HG03378 (cell line): ENCODE results near the gene MKKS.
"Not testable (repeated sequence)": the region's sequence is repeated elsewhere in the genome, so short reads cannot be mapped to it uniquely, and the experiment has no call there.

Experiments
- ATAC-seq: cut with Tn5 transposase; IDR thresholded peaks from one replicate; pipeline ENCODE4 v1.9.1; 2021; ENCODE audit warnings: mild to moderate bottlenecking, moderate library complexity; ENCODE audit not compliant: unreplicated experiment

The MKKS gene

DNA sequence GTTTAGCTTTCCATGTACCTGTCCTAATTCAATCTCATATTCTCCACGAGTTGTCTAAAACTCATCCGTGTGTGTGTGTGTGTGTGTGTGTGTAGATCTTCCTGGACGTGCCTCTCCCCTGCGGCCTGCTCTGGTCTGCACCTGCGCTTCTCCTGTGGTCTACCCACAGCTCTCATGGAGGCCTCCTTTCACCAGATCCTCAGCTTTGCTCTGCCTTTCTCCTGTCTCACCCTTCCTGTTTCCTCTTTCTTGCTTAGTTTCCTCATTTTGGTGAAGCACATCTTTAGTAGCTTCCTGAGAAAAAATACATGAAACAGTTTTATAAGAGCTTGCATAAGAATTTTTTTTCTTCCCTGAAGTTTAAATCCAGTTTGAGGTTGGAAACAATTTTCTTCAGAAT lies 19.2 kb upstream of the MKKS start:
- peak; percentile 92 for ATAC-seq

DNA sequence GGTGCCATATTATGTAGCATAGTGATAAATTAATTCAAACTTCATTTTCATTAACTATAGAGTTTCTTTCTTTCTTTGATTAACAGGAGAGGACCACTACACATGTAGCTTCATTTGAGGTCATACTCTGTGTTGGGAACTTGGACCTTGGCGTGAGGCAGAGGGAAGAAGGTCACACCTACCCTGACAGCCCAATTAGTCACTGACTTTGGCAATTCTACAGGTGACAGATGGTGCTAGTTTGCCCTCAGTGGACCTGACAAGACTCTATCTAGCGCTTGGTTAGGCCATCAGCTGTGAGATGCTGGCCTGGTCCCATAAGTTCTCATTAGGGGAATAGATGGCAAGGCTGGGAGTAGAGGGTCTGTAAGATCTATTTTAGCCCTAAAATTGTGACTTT lies 15.2 kb upstream of the MKKS start:
- no peak for ATAC-seq

DNA sequence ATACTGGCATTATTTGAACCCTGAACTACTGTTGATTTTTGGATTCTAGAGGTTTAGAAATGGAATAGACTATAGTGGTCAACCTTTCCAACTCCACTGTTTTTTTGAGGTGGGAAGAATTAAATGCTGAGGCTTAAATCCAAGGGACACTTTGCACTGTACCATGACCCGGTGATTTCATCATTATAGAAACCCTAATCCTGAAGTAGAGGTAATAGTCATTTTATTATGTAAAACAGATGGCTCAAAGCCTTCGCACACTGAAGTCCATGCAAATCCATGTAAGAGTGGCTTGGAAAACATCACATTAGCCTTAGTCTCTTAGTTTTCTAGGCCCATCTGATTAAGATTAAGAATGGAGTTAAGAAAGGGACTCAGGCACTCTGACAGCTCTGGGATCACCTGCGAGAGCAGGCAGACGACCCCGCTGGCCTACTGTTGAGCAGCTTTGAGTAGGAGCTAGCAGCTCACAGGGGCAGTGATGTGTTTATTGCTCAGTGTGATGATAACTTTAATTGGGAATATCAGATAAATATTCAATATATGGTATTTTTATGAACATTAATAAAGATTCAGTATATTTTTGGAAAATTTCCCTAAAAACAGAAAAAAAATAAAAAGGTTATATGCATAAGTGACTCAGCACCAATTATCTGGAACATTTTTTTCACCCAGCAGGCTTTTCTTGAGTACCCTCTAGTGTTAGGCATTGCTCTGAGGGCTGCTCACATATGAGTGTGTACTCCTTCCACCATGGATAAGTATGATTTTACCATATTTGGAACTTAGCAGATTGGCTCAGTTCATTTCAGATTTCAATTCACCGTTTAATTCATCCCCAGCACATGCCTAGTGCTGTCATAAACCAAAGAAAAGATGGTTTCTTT lies 14.5 kb upstream of the MKKS start:
- ATAC-seq, result no peak

GRCh38 chr20:10447028-10447427 lies 13.0 kb upstream of the MKKS start:
- peak; percentile 99 for ATAC-seq

DNA sequence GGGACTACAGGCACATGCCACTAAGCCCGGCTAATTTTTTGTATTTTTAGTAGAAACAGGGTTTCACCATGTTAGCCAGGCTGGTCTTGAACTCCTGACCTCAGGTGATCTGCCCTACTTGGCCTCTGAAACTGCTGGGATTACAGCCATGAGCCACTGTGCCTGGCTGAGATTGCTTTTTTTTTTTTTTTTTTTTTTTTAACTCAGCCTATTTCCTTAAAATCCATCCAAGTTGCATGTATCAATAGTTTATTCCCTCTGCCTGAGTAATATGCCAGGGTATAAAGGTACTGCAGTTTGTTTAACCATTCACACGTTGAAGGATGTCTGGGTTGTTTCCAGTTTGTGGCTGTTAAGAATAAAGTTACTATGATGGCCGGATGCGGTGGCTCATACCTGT lies 11.7 kb upstream of the MKKS start:
- no peak for ATAC-seq

- ATAC-seq, result no peak
Measured at GRCh38 chr20:10443936-10444335, 9.9 kb upstream of the MKKS start.

GRCh38 chr20:10438217-10438616 lies 4.2 kb upstream of the MKKS start:
- no peak for ATAC-seq

- no peak for ATAC-seq
Measured at GRCh38 chr20:10436053-10436699, 2.2 kb upstream of the MKKS start.

DNA sequence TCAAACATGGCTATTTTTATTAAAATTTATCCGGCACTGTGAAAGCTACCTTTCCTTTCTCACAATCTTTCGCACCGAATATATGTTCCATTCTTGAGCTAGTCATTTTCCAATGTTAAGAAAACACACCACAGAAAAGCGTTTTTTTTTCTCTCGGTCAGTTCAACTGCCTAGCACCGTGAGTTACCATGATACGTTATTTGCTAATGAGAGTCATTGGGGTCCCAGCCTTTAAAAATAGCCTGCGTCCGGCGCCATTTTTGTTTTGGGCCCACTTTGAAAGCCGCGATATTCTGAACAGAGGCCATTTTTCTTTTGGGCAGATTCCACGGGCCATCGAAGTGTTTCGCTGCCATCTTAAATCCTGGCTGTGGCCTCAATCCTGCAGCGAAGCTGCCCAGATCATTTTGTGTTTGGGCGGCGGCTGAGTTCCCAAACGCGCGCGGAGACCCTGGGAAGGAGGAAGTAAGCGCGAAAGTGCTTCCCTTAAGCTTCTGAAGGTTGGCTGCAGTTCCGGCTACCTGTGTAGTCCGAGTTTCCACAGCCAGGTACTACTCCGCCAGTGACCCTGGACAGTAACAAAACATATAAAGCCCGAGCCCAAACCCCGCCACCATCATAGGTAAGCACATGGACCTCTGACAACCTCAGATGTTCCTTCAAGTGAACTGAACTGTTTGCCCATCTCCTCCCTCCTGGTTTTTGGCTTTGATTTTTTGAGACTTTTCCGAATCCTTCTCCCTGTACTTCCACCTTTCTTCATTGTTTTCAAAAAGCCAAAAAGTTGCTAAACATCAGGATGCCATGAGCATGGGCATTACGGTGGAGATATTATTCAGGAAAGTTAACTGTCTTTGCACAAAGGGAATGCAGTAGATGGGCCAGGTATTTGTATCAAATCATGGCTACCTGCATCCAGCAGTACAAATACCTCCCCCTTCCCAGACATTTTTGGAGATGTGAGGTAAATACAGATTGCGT lies 1.1 kb upstream of the MKKS start, which contains the start of gene SLX4IP:
TSS of gene SLX4IP (plus strand) at position 474 of the 981 bp plus-strand sequence. CDS start 22,900 bp downstream, outside the sequence.
- ATAC-seq, result peak; percentile 58

DNA sequence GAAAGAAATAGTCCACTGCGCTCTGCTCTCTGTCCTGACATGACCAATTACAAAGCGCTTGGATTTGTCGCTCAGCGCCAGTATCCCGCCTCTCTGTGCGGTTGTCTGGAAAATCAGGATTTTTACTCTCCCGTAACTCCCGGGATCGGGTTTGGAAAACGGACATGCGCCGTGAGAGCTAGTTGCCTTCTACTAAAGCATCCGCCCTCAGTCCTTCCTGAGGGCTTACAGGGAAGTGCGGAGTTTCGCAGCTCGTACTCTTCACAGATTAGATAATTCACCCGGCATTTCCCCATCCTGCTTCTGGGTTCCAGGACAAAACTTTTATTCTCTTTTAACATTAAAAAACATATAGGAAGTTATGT lies 427 bp upstream of the MKKS start:
- peak; percentile 39 for ATAC-seq

DNA sequence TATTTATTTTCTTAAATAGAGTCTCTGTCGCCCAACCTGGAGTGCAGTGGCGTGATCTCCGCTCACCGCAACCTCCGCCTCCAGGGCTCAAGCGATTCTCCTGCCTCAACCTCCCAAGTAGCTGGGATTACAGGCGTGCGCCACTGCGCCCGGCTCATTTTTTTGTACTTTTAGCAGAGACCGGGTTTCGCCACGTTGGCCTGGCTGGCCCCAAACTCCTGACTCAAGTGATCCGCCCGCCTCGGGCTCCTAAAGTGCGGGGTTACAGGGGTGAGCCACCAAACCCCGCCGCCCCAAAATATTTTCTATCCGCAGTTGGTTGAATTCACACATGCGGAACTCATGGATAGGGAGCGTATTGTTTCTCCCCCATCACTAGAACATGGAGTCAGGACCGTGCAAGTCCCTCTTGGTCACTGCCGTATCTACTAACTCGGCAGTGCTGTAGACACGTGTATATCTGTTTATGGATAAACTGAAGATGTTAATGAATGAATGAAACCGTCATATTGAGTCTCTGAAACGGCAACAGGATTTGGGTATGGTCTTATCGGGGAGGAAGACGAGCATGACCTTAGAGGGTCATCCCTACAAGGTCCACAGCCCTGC lies 904 bp downstream of the MKKS start:
- no peak for ATAC-seq

DNA sequence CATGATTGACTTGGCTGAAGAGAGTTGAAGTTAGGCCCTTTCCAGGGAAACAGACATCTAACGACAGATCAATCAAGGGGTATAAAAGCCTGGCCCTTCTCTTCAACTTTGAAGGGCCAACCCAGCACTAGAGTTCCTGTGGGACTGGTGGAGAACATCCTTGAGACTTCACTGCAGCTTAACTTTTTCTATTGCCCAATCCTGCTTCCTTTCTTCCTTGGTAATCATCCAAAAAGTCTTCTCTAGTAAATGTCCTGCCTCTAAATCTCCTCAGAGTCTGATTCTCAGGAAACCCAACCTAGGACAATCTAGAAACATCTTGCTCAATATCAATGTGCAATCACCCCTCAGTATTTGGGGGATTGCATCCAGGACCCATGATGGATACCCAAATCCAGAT lies 1.9 kb downstream of the MKKS start:
- ATAC-seq, result no peak

DNA sequence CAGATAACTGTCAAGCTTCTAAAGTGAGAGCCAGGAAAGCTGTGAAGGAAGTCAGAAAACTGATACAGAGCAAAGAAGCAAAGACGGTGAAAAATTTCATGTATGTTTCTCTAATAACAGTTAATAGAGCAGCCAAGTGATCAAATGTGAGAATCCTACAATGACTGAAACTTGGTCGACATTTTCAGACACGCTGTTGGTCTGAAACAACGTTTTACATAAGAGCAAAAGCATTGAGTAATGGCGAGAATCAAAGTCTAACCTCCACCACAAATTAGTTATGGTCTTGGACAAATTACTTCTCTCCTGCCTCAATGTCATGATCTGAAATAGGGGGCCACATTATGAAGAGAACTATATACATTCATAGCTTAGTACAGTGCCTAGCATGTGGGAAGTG lies 3.3 kb downstream of the MKKS start:
- ATAC-seq, result no peak

DNA sequence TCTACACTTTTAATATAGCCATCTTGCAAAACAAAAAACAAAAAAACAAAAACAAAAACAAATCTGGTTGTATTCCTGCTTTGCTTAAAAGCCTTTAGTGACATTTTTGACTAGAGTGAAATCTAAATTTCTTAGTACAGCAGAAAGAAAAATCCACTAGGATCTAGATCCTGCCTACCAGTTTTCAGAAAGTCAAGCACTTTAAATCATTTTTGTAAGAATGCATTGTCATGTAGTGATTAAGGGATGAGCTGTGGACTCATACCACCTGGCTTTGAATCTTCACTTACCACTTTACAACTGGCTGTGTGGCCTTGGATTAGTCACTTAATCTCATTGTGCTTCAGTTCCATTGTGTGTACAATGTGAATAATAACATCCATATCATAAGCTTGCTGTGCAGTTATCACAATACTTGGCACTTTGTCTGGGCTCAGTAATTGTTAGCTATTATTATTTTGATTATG lies 4.0 kb downstream of the MKKS start:
- ATAC-seq, result no peak

DNA sequence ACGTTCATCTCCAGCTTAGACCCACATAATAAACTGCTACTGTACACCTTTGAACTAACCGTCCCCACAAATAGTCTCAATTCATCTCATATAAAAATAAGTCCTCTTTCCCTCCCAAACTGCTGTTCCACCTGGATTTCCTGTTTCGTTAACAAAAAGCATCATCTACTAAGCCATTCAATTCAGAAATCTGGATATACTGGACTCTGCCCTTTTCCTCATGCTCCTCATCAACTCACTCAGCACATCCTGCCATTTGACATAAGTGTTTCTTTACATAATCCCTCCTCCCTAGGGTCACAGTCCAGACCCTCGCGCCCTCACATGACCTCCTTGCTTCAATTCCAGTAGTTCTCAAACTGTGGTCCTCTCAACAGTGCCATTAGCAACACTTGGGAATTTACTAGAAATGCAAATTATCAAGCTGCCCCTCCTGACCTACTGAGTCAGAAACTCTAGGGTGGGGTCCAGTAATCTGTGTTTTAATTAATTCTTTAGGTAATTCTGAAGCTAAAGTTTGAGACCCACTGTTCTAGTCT lies 4.5 kb downstream of the MKKS start:
- no peak for ATAC-seq

DNA sequence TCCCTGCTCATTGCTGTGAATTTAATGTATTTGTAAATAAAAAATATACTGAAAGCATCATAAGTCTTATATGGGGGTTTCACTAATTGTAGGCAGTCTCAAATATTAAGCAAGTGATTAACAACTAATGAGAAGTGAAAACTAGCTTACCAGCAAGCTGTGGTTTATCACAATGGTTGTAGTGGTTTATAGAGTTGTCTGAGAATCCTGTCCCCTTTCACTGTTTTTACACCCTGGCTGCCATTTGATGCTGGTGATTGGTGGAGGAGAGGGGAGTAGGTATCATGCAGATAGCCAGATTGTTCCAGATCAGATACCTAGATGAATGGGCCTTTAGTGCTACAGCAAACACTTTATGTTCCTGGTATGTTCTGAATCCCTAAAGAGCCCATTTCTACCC lies 6.0 kb downstream of the MKKS start:
- ATAC-seq, result no peak

GRCh38 chr20:10427060-10427692 lies 6.8 kb downstream of the MKKS start:
- no peak for ATAC-seq

DNA sequence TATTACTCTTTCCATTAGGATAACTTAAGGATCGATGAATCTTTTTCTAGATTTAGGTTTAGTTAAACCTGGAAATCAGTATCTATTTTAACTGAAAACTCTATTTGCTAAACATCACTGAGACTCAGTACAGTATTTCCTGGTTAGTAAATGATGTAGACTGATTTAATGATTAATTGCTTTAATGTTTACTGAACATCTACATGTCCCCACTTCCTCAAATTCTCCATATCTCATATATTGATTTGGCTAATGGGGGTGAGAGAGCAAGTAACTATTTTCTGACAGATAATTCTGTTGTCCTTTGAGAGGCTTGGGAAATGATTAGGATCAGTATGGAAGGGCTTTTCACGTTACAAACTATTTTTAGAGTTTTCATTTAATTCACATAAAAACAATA lies 10.3 kb downstream of the MKKS start:
- peak; percentile 89 for ATAC-seq

DNA sequence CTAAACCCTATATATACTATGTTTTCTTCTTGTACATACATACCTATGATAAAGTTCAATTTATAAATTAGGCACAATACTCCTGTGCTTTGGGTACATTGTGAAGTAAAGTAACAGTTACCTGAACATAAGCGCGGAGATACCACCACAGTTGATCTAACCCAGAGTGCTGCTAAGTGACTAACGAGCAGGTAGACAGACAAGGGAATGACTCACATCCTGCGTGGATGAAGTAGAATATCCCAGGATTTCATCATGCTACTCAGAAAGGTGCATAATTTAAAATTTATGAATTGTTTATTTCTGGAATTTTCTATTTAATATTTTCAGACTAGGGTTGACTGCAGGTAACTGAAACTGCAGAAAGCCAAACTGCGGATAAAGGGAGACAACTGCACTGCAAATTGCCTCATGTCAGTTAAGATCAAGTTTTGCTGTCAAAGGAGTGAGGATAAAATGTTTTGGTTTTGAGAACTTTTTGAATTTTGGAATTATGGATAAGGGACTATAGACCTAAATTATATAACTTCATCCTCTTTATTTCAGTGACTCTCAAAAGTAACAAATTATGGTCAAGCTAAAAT lies 14.4 kb downstream of the MKKS start:
- ATAC-seq, result no peak

DNA sequence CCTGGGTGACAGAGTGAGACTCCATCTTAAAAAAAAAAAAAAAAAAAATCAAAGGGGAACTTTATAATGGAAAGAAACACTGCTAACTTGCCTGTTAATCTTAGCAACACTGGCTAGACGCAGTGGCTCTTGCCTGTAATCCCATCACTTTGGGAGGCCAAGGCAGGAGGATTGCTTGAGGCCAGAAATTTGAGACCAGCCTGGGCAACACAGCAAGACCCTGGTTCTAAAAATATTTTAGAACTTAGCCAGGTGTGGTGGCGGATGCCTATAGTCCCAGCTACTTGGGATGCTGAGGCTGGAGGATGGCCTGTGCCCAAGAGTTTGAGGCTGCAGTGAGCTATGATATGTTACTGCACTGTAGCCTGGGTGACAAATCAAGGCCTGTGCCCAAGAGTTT lies 16.8 kb downstream of the MKKS start:
- ATAC-seq, result not testable (repeated sequence)
